ENCODE data around the gene HLCS.

The HLCS gene

GRCh38 chr21:36915014-36915695 is 51.3 kb downstream of the HLCS start:
- no peak for DNase-seq (ENCODE audit: low read depth in 3 of 3)

- DNase-seq (ENCODE audit: low read depth in 3 of 3), result no peak
Measured at GRCh38 chr21:36914244-36915013, 52.0 kb downstream of the HLCS start.

GRCh38 chr21:36913247-36914169 is 53.0 kb downstream of the HLCS start:
- no peak for DNase-seq (ENCODE audit: low read depth in 3 of 3)

GRCh38 chr21:36910581-36911307 is 55.7 kb downstream of the HLCS start:
- no peak for DNase-seq (ENCODE audit: low read depth in 3 of 3)

- no peak for DNase-seq (ENCODE audit: low read depth in 3 of 3)
Measured at GRCh38 chr21:36909901-36910561, 56.4 kb downstream of the HLCS start.

- DNase-seq (ENCODE audit: low read depth in 3 of 3), result no peak
Measured at GRCh38 chr21:36909423-36909822, 57.0 kb downstream of the HLCS start.

GRCh38 chr21:36908260-36908908 is 58.1 kb downstream of the HLCS start:
- no peak for DNase-seq (ENCODE audit: low read depth in 3 of 3)

GRCh38 chr21:36904093-36904666 is 62.3 kb downstream of the HLCS start:
- no peak for DNase-seq (ENCODE audit: low read depth in 3 of 3)

GRCh38 chr21:36902793-36903192 is 63.7 kb downstream of the HLCS start:
- DNase-seq (ENCODE audit: low read depth in 3 of 3), result no peak

GRCh38 chr21:36902331-36902730 is 64.1 kb downstream of the HLCS start:
- DNase-seq (ENCODE audit: low read depth in 3 of 3), result no peak

GRCh38 chr21:36901575-36901974 is 64.9 kb downstream of the HLCS start:
- DNase-seq (ENCODE audit: low read depth in 3 of 3), result no peak

- no peak for DNase-seq (ENCODE audit: low read depth in 3 of 3)
Measured at GRCh38 chr21:36893581-36893980, 72.9 kb downstream of the HLCS start.

- DNase-seq (ENCODE audit: low read depth in 3 of 3), result no peak
Measured at GRCh38 chr21:36892201-36892600, 74.3 kb downstream of the HLCS start.

GRCh38 chr21:36891692-36892091 is 74.8 kb downstream of the HLCS start:
- no peak for DNase-seq (ENCODE audit: low read depth in 3 of 3)

GRCh38 chr21:36891121-36891520 is 75.3 kb downstream of the HLCS start:
- no peak for DNase-seq (ENCODE audit: low read depth in 3 of 3)

- no peak for DNase-seq (ENCODE audit: low read depth in 3 of 3)
Measured at GRCh38 chr21:36890086-36890485, 76.4 kb downstream of the HLCS start.

GRCh38 chr21:36889401-36889800 is 77.1 kb downstream of the HLCS start:
- no peak for DNase-seq (ENCODE audit: low read depth in 3 of 3)

- no peak for DNase-seq (ENCODE audit: low read depth in 3 of 3)
Measured at GRCh38 chr21:36888466-36888865, 78.0 kb downstream of the HLCS start.

GRCh38 chr21:36887963-36888362 is 78.5 kb downstream of the HLCS start:
- DNase-seq (ENCODE audit: low read depth in 3 of 3), result no peak
